GM12874 (cell line): ENCODE results near the gene ZNF547.

ENCODE experiments used
- CTCF ChIP-seq: IDR thresholded peaks from 2 replicates; pipeline ENCODE4 v1.5.1; 2011; ENCODE audit warnings: low read depth, mild to moderate bottlenecking, control low read depth, low read length, moderate library complexity; ENCODE audit not compliant: insufficient read depth

Gene ZNF547

GRCh38 chr19:57324992-57325391 lies 38.4 kb upstream of the ZNF547 start:
- TF ChIP-seq CTCF: no peak

- TF ChIP-seq CTCF: no peak
Observed at GRCh38 chr19:57327993-57328392, 35.4 kb upstream of the ZNF547 start.

DNA sequence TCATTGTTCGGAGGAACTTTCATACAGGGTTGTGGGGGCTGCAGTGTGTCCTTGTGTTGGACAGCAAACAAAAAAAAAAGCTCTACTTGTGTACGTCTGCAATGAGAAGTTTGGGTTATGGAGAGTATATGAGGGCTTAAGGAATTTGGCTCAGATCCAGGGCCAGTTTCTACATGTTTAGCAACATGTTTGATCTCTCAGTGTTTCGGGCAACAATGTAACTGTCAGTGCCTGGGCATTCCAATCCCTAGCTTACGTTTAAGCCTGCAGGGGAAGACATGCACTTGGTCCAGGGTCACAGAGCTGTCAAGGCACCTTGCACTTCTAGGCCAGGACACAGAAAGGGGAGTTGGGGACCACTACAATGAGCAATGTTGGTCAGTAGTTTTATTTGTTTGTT lies 29.2 kb upstream of the ZNF547 start:
- TF ChIP-seq CTCF: no peak

DNA sequence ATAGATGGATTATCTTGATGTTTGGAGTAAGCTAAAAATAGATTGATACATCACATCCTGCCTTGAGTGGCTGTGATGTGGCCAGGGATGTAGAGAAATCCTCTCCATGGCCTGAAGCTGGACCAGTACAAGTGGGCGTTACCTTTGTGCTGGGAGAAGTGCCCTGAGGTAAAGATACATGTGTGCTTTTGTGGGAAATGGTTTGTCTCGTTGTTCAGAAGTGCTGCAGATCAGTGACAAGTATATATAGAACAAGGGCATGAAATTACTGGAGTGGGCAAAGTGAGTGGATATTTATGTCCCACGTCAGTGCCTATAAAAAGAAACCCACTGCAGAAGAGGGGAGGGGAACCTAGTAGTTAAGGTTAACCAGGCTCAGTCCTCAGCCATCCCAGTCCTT lies 24.5 kb upstream of the ZNF547 start:
- TF ChIP-seq CTCF: no peak

GRCh38 chr19:57342582-57342981 lies 20.8 kb upstream of the ZNF547 start:
- TF ChIP-seq CTCF: no peak

- TF ChIP-seq CTCF: no peak
Observed at GRCh38 chr19:57348136-57348535, 15.2 kb upstream of the ZNF547 start.

DNA sequence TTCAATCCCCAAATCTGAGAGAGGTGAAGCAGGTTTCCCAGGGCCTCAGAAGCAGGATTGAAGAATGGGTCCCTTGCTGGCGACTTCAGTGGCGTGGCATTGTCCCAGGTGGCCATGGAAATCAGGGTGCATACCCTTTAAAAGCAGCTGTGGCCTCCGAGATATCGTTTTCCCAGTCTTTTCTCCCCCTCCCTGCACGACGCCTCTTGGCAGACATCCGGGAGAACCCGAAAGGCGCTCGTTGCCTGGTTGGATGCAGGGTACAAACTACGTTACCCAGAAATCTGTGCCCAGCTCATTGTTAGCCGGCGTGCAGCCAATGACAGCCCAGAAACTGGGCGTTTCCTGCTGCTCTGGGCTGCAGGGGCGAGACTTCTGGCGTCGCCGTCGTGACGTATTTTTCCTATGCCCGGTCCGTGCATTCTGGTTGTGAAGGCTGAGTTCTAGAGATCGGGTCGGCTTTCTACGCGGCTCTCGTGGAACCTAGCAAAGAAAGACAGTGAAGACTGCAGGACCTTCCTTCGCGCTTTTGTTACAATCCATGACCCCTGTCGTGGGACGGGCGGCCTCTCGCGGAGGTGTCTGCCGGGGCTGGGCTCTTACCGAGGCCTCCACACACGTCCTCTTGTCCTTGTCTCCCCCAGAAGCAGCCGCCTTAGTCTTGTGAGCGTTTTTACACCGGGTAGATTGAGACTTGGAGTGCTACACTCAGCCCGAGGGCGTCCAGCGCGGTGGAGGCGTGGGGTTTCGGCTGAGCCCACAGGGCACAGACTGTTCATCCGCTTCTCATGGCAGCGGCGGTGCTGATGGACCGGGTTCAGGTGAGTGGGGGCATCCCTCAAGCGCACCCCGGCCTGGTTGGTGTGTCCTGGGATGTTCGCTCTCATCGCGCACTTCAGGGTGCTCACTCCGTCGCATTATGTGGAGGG lies 12.2 kb upstream of the ZNF547 start, which contains the start of gene ZNF304:
Gene ZNF304 (plus strand): TSS at position 395 of the 929 bp plus-strand sequence. CDS start 394 bp downstream, at position 789.
- TF ChIP-seq CTCF: no peak
